ENCODE results near the gene HOXA4.

HOXA4 gene

DNA sequence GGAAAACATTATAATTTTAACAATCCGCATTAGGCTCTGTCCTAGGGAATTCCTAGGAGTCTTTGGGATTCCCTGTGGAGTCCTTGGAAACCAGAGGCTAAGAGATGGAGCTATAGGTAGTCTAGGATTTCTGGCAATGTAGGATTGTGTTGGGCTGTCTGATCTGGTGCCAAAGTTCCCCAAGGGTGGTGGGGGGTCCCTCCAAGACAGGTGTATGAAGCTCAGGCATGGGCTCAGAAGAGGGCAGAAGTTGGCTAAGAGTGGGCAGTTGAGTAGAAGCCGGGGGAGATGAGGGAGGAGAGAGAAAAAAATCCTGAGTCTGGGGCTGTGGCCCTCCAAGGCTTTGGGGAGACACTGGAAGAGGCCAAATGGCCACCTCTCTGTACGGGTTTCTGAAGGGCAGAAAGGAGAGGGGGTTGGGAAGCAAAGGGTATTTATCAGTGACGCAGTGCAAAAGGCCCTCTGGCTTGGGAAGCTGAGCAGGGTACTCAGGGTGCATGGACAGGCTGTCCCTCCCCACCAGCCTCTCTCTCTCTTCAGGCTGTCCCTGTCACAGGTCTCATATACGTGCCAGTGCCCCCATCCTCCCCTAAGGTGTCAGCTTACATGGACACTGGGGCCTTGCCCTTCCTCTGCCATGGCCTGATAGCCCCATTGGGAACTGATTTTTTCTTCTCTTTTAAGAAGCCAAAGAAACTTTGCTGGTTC is 16.1 kb upstream of the HOXA4 start:
- no peak for DNase-seq (ENCODE audit: low read depth)

DNA sequence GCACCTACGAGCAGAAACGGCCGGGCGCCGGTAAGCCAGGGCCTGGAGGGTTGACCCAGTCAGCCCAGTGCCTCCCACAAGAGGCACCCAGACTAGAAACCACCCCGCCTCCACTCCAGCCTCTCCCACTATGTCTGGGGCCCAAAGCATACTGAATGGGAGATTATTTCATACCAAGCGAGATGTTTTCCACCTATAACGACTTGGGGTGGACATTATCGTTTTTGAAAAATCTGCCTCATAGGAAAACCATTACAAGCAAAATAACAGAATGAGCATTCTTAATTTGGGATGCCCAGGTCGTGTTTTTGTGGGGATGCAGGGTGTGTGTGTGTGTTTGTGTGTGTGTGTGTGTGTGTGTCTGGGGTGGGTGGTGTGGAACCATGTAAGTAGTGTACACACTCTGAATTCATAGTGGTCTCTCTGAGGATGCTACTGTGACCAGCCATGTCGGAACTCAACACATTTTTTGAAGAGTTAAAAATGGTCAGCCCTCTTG is 15.4 kb upstream of the HOXA4 start:
- no peak for DNase-seq (ENCODE audit: low read depth)

DNA sequence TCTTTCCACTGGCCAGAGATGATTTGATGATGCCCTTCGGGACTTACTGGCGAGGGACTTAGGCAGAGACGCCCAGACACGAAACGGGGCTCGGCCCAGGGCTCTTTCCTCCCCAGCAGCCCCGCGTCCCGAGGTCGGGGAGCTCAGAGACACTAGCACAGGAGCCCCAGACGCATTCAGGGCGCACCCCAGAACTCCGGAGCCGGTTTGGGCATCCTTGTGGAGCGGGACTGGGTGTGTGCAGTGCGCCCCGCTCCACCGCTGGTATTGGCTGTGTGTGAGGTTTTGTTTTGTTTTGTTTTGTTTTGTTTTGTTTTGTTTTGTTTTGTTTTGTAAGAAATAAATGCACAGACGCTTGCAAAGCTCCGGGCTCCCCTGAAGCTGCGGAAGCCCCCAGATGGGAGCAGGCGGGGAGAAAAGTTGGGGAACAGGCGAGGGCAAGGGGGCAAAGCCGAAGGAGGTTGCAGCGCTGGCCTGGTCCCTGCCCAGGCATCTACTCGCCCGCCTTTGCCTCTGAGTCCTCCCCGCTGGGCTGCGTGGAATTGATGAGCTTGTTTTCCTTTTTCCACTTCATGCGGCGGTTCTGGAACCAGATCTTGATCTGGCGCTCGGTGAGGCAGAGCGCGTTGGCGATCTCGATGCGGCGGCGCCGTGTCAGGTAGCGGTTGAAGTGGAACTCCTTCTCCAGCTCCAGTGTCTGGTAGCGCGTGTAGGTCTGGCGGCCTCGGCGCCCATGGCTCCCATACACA is 14.8 kb upstream of the HOXA4 start:
- DNase-seq (ENCODE audit: low read depth): no peak

DNA sequence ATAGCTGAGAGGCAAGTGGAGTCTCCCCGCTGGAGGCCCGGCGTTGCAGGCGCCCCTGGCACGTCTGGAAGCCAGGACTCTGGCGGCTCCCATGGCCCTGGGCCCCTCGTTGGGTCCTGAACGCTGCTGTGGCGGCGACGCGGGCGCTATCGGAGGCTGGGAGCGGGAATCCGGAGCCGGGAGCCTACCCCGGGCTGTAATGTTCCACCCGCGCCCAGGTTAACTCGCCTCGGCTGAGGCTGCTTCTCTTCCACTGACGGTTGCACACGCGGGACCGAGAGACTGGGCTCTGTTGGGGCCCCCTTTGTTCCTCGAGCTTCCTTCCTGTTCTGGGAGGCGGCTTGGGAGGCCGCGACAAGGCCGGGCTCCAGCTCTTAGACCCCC is 14.2 kb upstream of the HOXA4 start:
- no peak for DNase-seq (ENCODE audit: low read depth)

DNA sequence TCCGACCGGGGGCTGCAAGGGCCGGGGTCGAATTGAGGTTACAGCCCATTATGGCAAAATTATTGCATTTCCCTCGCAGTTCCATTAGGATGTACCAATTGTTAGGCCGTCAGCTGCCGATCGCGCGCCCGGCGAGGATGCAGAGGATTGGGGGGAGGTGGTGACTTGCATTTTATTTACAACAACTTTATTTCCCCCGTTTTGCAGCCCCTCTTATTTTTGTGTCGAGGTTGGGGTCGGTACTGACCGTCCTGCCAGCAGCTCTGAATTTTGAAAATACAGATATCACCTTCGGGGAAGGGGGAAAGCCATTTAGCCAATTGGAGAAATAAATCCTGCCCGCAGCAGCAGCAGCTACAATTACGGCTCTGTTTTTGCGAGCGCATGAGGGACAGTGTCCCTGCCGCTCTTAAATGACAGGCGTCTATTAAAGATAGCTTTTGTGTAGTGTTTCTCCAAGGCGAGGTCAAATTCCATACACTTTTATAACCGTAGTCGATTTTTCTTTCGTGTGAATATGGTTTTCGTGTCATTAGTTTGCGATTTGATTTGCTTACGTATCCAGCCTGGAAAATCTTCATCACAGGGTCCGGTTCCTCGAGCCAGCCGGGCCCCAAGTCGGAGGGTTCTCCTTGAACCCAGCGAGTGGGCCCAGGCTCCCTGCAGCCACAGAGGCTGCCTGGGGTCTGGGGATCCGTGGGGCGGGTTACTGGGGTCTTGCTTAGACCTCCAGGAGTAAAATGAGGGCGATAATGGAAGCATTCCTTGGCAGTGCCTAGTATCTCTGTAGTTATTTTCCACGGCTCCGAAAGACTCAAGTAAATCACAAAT is 13.6 kb upstream of the HOXA4 start:
- no peak for DNase-seq (ENCODE audit: low read depth)

DNA sequence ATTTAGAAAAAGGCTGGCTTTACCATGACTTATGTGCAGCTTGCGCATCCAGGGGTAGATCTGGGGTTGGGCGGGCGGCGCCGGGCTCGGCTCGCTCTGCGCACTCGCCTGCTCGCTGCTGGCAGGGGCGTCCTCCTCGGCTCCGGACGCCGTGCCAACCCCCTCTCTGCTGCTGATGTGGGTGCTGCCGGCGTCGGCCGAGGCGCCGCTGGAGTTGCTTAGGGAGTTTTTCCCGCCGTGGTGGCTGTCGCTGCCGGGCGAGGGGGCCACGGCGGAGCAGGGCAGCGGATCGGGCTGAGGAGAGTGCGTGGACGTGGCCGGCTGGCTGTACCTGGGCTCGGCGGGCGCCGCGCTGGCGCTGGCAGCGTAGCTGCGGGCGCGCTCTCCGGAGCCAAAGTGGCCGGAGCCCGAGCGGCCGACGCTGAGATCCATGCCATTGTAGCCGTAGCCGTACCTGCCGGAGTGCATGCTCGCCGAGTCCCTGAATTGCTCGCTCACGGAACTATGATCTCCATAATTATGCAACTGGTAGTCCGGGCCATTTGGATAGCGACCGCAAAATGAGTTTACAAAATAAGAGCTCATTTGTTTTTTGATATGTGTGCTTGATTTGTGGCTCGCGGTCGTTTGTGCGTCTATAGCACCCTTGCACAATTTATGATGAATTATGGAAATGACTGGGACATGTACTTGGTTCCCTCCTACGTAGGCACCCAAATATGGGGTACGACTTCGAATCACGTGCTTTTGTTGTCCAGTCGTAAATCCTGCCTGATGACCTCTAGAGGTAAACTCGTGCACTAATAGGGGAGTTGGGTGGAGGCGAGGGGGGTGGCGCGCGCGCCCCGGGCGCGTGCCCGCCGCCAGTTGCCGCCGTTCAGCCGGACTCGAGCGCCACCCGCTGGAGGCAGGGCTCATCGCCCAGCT is 12.7 kb upstream of the HOXA4 start, which contains the start of gene HOXA5:
Gene HOXA5, minus strand, starts transcription at position 659 of the 927 bp plus-strand sequence. Its CDS starts 74 bp downstream, at position 585.
- no peak for DNase-seq (ENCODE audit: low read depth)

DNA sequence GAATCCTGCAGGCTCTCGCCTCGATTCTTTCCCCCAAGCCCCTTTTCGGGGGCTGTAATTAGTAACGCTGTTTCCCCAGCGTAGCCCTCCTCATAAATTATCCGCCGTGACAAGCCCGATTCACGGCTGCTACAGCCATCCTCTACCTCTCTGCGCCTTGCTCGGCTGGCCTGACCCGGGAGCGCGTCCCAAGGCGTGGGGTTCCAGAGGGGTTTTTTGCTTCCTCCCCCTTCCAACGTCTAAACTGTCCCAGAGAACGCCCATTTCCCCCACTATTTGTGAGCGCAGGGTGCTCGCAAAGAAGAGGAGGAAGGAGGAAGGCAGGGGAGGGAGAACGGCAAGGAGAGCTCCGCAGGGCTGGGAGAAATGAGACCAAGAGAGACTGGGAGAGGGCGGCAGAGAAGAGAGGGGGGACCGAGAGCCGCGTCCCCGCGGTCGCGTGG is 12.0 kb upstream of the HOXA4 start:
- DNase-seq (ENCODE audit: low read depth): no peak

DNA sequence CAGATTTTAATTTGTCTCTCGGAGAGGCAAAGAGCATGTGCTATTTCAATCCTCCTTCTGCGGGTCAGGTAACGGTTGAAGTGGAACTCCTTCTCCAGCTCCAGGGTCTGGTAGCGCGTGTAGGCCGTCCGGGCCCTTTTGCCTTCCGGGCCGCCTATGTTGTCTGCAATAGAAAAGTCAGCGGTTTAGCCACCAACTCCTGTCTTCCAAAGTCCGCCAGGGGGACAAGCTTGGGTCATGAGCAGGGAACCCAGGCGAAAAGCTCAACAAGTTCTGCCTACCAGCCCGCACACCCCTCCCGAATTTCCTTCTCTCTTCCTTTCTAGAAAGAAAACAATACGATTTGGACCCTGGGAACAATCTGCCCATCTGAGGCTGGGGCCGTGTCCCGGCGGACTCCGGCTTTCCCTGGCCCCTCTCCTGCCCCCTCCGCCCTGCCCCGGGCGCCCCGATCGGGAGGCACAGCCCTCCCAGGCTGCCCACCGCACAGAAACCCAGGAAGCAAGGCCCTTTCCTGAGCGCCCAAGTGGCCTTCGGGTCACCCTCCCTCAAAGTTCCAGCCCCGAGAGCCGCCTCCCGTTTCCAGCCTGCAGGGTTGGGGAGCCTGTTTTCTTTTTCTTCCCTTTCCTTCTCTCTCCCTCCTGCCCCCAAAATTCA is 11.5 kb upstream of the HOXA4 start:
- DNase-seq (ENCODE audit: low read depth): no peak

DNA sequence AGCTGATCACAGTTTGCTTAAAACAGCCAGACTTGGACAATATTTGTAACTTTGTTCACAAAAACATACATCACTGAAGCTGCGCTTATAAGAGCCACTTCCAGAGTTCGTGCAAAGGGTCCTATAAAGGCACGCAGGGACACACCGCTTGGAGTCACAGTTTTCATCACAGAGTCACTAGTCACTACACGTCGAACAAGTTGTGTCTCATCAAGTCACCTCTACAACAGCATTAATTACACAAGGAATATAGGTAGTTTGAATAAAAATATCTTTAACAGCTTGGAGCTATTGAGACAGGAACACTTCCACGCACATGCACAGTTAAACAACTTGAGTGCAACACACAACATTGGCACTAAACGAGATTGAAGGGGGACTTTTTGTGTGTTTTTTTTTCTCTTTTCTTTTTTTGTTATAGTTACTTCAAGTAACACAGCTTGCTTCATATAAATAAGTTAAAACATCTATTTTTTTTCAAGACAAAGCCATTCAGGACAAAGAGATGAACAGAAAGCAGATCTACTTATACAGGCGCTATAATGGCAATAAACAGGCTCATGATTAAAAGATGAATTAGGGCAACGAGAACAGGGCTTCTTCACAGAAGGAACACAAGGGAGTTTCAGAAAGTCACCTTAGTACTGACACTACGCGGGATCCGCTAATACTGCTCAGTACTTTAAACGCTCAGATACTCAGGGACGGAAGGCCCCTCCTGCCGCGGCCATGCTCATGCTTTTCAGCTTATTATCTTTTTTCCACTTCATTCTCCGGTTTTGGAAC is 10.8 kb upstream of the HOXA4 start:
- DNase-seq (ENCODE audit: low read depth): no peak

DNA sequence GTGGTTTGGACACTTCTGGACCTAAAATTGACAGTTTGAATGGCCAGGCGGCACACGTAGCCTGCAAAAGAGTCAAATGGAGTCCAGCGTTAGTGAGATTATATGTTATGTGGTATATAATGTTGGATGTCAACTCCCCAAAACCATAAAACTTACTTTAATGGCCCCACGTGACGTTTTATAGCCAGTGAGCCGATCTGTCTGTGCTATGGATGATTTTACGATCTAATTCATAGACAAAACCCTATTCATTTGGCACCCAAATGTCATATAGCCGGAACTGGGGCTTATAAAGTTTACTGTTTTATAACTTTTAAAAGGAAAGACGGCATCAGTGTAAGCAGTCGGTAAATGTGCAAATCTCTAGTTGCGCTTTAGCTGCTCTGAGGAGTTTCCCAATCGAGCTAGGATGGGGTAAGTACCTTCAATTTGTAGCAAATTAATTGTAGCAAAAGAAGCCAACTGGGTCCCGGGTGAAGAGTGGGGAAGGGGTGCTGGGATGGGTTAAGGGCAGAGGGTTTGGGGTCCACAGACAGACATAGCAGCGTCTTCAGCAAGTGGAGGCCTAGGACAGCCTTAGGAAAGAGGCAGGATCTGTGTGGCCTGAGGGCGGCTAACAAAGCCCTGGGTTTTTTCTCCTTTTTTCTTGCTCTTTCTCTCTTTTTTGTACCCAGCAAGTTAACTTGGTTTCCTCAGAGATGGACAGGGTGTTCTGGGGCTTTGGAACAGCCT is 9.7 kb upstream of the HOXA4 start:
- DNase-seq (ENCODE audit: low read depth): no peak

DNA sequence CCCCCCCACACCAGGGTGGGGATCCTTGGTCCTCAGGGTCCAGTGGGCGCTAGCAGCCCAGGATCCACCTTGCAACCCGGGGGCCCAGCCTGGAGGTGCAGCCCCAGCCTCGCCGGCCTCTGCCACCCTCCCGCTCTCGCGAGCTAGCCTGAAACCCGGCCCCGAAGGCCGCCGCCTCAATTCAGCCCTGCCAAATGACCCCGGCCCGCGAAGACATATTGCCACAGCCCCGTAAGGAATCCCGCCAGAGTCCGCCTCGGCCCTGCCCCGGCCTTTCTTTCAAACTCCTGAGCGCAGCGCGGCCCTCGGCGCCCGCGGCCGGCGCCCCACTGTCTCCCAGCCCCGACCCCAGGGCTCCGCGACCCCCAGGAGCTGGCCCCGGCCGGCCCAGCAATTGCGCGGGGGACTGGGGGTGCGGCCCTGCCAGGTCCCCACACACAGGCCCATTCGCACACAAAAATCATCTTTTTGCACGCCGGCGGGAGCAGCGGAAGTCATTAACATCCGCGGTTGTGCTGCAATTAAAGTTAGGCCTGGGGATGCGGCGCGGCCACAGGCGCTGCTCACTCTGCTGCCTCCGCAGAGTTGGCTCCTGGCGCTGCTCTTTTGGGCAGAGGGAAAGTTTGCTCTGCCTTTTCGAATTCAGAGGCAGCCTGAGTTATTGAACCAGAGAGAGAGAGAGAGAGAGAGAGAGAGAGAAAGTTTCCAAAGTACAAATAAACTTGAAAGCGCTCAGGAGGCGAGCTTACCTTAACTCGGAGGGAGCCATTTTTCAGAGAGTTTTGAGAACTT is 9.0 kb upstream of the HOXA4 start:
- DNase-seq (ENCODE audit: low read depth): no peak

DNA sequence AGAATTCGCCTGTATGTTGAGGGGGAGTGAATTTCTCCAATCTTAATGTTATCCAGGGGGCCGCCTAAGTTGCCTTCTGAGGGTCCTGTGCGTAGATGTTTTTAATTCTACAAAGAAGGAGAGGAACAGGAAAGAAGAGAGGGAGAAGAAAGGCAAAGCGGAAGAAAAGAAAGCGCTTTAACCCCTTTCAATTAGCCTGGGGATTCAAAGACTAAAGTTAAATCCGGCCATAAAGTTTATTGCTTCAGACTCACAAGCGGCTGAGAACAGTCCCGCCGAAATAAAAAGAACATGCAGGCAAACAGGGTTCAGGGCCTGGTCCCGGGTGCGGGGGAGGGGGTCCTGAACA is 8.4 kb upstream of the HOXA4 start:
- no peak for DNase-seq (ENCODE audit: low read depth)

DNA sequence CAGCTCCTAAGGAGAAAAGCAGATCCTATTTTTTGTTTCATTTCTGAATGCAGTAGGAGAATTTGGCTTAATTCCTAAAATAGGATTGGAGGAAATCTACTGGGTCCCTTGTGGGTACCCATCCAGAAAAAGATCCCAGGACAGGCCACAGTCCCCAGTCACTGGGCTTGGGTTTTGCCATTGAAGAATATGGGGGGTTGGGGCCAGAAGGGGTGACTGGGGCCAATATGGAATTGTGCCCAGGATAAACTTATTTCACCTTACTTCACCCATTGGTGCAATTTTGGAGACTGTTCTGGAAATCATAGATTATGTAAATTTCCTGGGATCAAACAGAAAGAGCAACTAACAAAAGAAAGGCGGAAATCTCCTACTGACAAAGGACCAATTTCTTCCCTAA is 7.9 kb upstream of the HOXA4 start:
- no peak for DNase-seq (ENCODE audit: low read depth)

DNA sequence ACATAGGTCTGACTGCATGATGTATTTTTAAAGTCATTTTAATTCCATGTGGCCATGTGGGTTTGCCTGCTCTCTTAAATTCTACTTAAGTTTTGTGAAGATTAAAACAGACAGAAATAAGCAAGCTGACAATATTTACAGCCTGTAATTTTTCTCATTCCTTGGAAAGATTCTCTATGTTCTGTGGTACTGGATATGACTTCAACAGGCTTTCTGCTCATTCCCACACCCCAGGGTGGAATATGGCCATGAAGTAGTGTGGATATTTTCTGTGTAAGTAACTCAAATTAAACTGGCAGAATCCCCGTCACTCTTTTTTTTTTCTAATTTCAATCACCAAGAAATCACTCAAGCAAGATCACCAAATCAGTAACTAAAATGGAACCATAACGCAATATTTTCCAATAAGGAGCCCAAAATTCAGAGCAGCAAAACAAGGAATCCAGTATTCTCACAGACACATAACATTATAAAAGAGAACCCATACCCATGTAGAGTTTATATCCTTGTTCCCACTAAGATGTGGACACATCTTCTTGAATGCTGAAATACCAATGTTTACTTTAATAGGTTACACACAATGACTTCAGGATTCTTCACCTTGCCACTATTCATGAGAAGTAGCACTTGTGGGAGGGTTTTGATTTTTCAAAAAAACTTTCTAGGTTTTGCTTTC is 7.2 kb upstream of the HOXA4 start:
- no peak for DNase-seq (ENCODE audit: low read depth)

DNA sequence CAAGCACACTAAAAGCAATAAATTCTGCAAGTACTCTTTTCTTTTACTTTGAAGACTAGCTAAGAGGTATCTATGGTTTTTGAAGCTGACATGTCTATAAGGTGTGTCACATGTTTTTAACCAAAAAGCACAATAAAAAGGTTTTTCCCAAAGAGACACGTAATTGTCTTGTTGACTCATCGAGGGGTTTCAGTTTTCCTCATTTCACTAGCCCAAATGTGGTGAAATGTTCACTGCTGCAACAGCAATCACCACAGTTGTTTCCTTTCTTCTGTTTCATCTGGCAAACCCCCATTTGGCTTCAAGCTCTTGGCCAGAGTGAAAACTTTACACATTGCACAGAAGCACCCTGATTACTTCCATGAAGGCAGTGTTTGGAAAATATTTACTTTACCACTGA is 3.8 kb upstream of the HOXA4 start:
- no peak for DNase-seq (ENCODE audit: low read depth)

DNA sequence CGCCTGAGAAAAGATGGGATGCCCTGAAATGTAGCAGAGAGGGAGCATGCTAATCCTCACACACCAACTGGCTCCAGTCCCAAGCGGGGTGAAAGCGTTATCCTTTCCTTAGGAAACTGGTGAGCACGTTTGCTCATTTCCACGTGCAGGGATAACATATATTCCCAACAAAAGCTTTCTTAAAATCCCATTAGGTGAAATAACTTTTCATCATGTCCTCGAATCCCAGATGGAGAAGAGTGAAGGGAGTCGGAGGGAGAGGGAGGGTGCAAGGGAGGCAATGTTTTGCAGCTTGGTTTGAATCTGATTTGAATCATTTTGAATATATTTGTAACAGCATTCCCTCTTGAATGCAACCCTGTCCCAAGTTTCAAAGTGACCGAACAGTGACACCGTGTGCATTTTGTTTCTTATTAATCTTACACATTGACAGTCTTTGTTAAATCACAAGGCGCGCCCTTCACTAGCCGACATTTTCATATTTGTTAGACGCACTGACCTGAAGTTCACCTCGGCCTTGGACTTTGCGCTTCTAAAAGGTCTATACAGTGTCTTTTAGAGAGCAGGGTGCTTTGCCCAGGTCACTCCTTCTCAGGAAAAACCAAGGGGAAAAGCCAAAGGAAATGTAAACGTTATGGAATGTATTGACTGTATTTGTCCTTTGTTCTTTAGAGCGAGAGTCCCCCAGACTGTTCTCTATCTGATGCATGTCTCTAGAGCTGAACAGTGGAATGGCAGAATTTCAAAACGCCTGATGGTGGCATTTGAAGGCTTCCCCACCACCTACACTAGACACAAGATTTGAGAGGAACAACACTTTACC is 3.1 kb upstream of the HOXA4 start:
- no peak for DNase-seq (ENCODE audit: low read depth)

DNA sequence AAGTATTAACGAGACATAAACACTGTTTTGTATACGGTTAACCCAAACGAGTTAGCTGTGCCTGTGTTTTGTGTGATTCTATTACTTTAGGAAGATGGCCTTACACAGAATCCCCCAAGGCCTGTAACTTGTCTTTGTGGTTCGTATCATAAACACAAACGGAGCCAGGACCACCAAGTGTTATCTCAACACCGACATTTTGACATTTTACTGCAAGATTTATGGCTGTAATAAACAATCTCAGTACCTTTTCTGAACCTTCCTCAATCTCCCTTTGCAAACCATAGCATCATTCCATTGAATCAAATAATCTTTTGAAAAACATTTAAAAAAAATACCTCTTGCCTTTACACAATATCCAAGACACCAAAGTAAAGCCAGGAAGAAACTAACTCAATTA is 2.4 kb upstream of the HOXA4 start:
- DNase-seq (ENCODE audit: low read depth): no peak

All from stimulated activated CD8-positive, alpha-beta memory T cell treated with anti-CD3 and anti-CD28 coated beads, Interleukin-15, amount 100 ng/mL, for 24 hours (primary cell).